H1 (cell line): ENCODE measurements around the gene CERS3. TPM values are rescaled to one million over a fixed set of nuclear protein-coding genes. Genes with fewer than 3 reads are reported as not detected.

Experiments
- CTCF ChIA-PET: fragments of 300-600 bp; sonication (Branson Sonifier 250); formaldehyde crosslinking; loops from one replicate; lab custom pipeline; 2021; ENCODE audit not compliant: partially characterized antibody; lab: Charles Lee
- POLR2A ChIA-PET: fragments of 300-600 bp; sonication (Branson Sonifier 250); formaldehyde crosslinking; loops from one replicate; lab custom pipeline; 2021; ENCODE audit warnings: inconsistent platforms; ENCODE audit not compliant: partially characterized antibody; lab: Charles Lee
- DNase-seq, 2 experiments: peaks; one replicate each; pipeline versions ENCODE4 v3.0.0 to v3.0.0-alpha.2; 2010 to 2022; ENCODE audit warnings: low spot score in 2 of 2, low read depth in 1 of 2, mixed read lengths in 1 of 2
- FAIRE-seq: peaks from 2 replicates; lab custom pipeline; 2011; peaks lifted over from hg19 to GRCh38; lab: Jason Lieb, UNC
- H2AFZ ChIP-seq: 2 replicates; pipeline ENCODE4 v1.8.1; 2012; ENCODE audit warnings: low read length, inconsistent platforms
- H2AK5ac ChIP-seq: 2 replicates; pipeline ENCODE4 v1.6.1; 2013; ENCODE audit warnings: low read depth, low read length
- H2BK120ac ChIP-seq: replicated peaks from 2 replicates; pipeline ENCODE3; 2013; ENCODE audit warnings: low read depth, low read length, inconsistent platforms
- H2BK12ac ChIP-seq: 2 replicates; pipeline ENCODE4 v1.6.1; 2013; ENCODE audit warnings: low read depth, low read length
- H2BK15ac ChIP-seq: 2 replicates; pipeline ENCODE4 v1.6.1; 2013; ENCODE audit warnings: low read length
- H2BK20ac ChIP-seq: 2 replicates; pipeline ENCODE4 v1.6.1; 2013; ENCODE audit warnings: low read length
- H2BK5ac ChIP-seq: 2 replicates; pipeline ENCODE4 v1.6.1; 2013; ENCODE audit warnings: low read depth, low read length
- H3K14ac ChIP-seq: 2 replicates; pipeline ENCODE4 v1.6.1; 2013; ENCODE audit warnings: inconsistent platforms; ENCODE audit not compliant: insufficient read length
- H3K18ac ChIP-seq: 2 replicates; pipeline ENCODE4 v1.6.1; 2013; ENCODE audit warnings: low read length; ENCODE audit errors: extremely low read depth
- H3K23ac ChIP-seq: 2 replicates; pipeline ENCODE4 v1.6.1; 2013; ENCODE audit warnings: inconsistent platforms; ENCODE audit not compliant: insufficient read length
- H3K23me2 ChIP-seq: 2 replicates; pipeline ENCODE4 v1.6.1; 2013; ENCODE audit warnings: low read depth, low read length
- H3K27ac ChIP-seq: 2 replicates; pipeline ENCODE4 v1.6.1; 2011; ENCODE audit warnings: low read depth, low read length, inconsistent platforms
- H3K27me3 ChIP-seq, 4 experiments: replicated peaks in 1 of 4; 1 replicate in 1 of 4; 2 replicates in 3 of 4; pipeline versions ENCODE4 v1.6.1 to v1.8.1; 2011 to 2013; ENCODE audit warnings: low read length in 3 of 4, mild to moderate bottlenecking in 3 of 4, inconsistent platforms in 2 of 4, mixed read lengths in 2 of 4, moderate library complexity in 1 of 4; ENCODE audit not compliant: control insufficient read depth in 3 of 4, insufficient read depth in 3 of 4; ENCODE audit errors: extremely low read depth in 1 of 4
- H3K36me3 ChIP-seq, 4 experiments: 2 replicates each; pipeline versions ENCODE4 v1.6.1 to v1.8.1; 2011 to 2013; ENCODE audit warnings: mild to moderate bottlenecking in 4 of 4, low read length in 3 of 4, moderate library complexity in 2 of 4, control low read depth in 1 of 4, inconsistent platforms in 1 of 4; ENCODE audit not compliant: insufficient read depth in 4 of 4, control insufficient read depth in 2 of 4
- H3K4ac ChIP-seq: replicated peaks from 2 replicates; pipeline ENCODE3; 2013; ENCODE audit warnings: low read length, low read depth, mixed read lengths, inconsistent platforms; ENCODE audit not compliant: insufficient read length
- H3K4me1 ChIP-seq, 4 experiments: replicated peaks in 1 of 4; 1 replicate in 1 of 4; 2 replicates in 3 of 4; pipeline versions ENCODE4 v1.6.1 to v1.8.1; 2011 to 2013; ENCODE audit warnings: low read length in 3 of 4, inconsistent platforms in 2 of 4, mixed read lengths in 1 of 4; ENCODE audit not compliant: insufficient read depth in 4 of 4, control insufficient read depth in 3 of 4
- H3K4me2 ChIP-seq, 2 experiments: 2 replicates each; pipeline versions ENCODE4 v1.6.1 to v1.8.1; 2011 to 2013; ENCODE audit warnings: low read depth in 2 of 2, low read length in 2 of 2, control low read depth in 1 of 2, inconsistent platforms in 1 of 2, mild to moderate bottlenecking in 1 of 2; ENCODE audit not compliant: insufficient read depth in 1 of 2
- H3K4me3 ChIP-seq, 4 experiments: fragments of 200-600, 300-600 bp in 1 of 4; sonication (generic), shearing (Covaris generic), sonication (Bioruptor Twin) in 1 of 4; 2 replicates each; pipeline versions ENCODE4 v1.5.1 to v1.8.1; 2011 to 2016; ENCODE audit warnings: low read length in 4 of 4, low read depth in 3 of 4, control low read depth in 2 of 4, inconsistent platforms in 2 of 4, mild to moderate bottlenecking in 2 of 4, mixed read lengths in 1 of 4, moderate library complexity in 1 of 4; ENCODE audit not compliant: insufficient read depth in 2 of 4; ENCODE audit errors: extremely low read depth in 1 of 4
- H3K56ac ChIP-seq: replicated peaks from 2 replicates; pipeline ENCODE3; 2013; ENCODE audit warnings: low read depth, mild to moderate bottlenecking, mixed read lengths, low read length, inconsistent platforms; ENCODE audit not compliant: insufficient read length
- H3K79me1 ChIP-seq: 2 replicates; pipeline ENCODE4 v1.6.1; 2013; ENCODE audit warnings: low read depth, low read length, control low read depth
- H3K79me2 ChIP-seq, 2 experiments: 2 replicates each; pipeline versions ENCODE4 v1.6.1 to v1.8.1; 2012 to 2013; ENCODE audit warnings: low read length in 2 of 2, mild to moderate bottlenecking in 2 of 2, inconsistent platforms in 1 of 2; ENCODE audit not compliant: insufficient read depth in 2 of 2, control insufficient read depth in 1 of 2
- H3K9ac ChIP-seq, 4 experiments: replicated peaks in 1 of 4; 1 replicate in 1 of 4; 2 replicates in 3 of 4; pipeline versions ENCODE4 v1.6.1 to v1.8.1; 2011 to 2013; ENCODE audit warnings: low read depth in 3 of 4, low read length in 3 of 4, control low read depth in 2 of 4, mild to moderate bottlenecking in 2 of 4, moderate library complexity in 2 of 4, inconsistent platforms in 1 of 4; ENCODE audit errors: extremely low read depth in 1 of 4
- H3K9me3 ChIP-seq, 2 experiments: 2 replicates each; pipeline versions ENCODE4 v1.6.1 to v1.8.1; 2012 to 2013; ENCODE audit warnings: mild to moderate bottlenecking in 2 of 2, moderate library complexity in 2 of 2, control low read depth in 1 of 2, inconsistent platforms in 1 of 2, low read depth in 1 of 2, low read length in 1 of 2, mixed read lengths in 1 of 2; ENCODE audit not compliant: insufficient read depth in 2 of 2
- H4K20me1 ChIP-seq, 2 experiments: replicated peaks in 1 of 2; 2 replicates each; pipeline versions ENCODE3 to v1.8.1; 2011 to 2013; ENCODE audit warnings: inconsistent platforms in 2 of 2, low read length in 2 of 2, mild to moderate bottlenecking in 1 of 2; ENCODE audit not compliant: insufficient read depth in 2 of 2, control insufficient read depth in 1 of 2
- H4K5ac ChIP-seq: 2 replicates; pipeline ENCODE4 v1.6.1; 2013; ENCODE audit warnings: low read length, low read depth, mixed read lengths, inconsistent platforms; ENCODE audit not compliant: insufficient read length
- H4K8ac ChIP-seq: 2 replicates; pipeline ENCODE4 v1.8.0; 2013; ENCODE audit warnings: mild to moderate bottlenecking, moderate library complexity, low read length, inconsistent platforms; ENCODE audit not compliant: insufficient read depth; ENCODE audit errors: extremely low read depth
- H4K91ac ChIP-seq: replicated peaks from 2 replicates; pipeline ENCODE3; 2013; ENCODE audit warnings: low read length, mixed read lengths, inconsistent platforms; ENCODE audit not compliant: insufficient read length
- NRF1 ChIP-seq: IDR thresholded peaks from 2 replicates; pipeline ENCODE4 v1.6.1; 2011; ENCODE audit warnings: mild to moderate bottlenecking, low read depth, low read length, improper control_type of control experiment
- TEAD4 ChIP-seq: IDR thresholded peaks from 2 replicates; pipeline ENCODE4 v1.6.1; 2012; ENCODE audit warnings: low read depth, low read length, inconsistent platforms, mixed read lengths
- WGBS, 2 experiments: shearing (Covaris generic) in 1 of 2; methylation state at CpG; one replicate each; pipeline versions ENCODE4 v1.1.6 to v1.1.7; 2013 to 2015; ENCODE audit warnings: low lambda C conversion rate in 2 of 2, mixed read lengths in 2 of 2, inconsistent platforms in 1 of 2, low coverage in 1 of 2, missing lambda C conversion rate in 1 of 2; ENCODE audit not compliant: insufficient replicate concordance in 2 of 2, insufficient coverage in 1 of 2, insufficient read length in 1 of 2; ENCODE audit errors: extremely low coverage in 1 of 2, missing lambda C conversion rate in 1 of 2; 5-methylcytosine and 5-hydroxymethylcytosine counted together
- polyA plus RNA-seq, 7 experiments: library from polyadenylated mRNA; depleted of rRNA in 3 of 7; stranded (reverse) in 5 of 7; unstranded in 2 of 7; fragments of >200 nt in 5 of 7; fragments of 200-250 nt in 2 of 7; gene quantifications; 1 replicate in 5 of 7; 2 replicates in 1 of 7; 4 replicates in 1 of 7; pipeline versions ENCODE4 v1.2.1 to v1.2.3, GENCODE V29; 2011 to 2013; ENCODE audit warnings: missing spikeins in 2 of 7, mixed read lengths in 2 of 7
- total RNA-seq: library from RNA; stranded (reverse); fragmentation: NEBNext Ultra II Directional; extraction: Animal tissue kit (Norgen Biotek cat#: 25700); gene quantifications from 2 replicates; pipeline ENCODE4 v1.2.1, GENCODE V29; 2021
- TF ChIP-seq, protein P1 (sequence below), 3 experiments: IDR thresholded peaks; 1 replicate in 2 of 3; 2 replicates in 1 of 3; pipeline versions ENCODE4 v1.5.1 to v1.6.1; 2011; ENCODE audit warnings: low read length in 3 of 3, mild to moderate bottlenecking in 3 of 3, inconsistent platforms in 2 of 3, low read depth in 1 of 3, moderate library complexity in 1 of 3; ENCODE audit not compliant: insufficient read depth in 1 of 3; ENCODE audit errors: control extremely low read depth in 1 of 3

CERS3 gene
- total and polyA plus RNA-seq, 2 of the 8 experiments (the other 6 are each of a cell fraction or from before 2014, with no cell fraction given): 0.62 TPM; not detected in 1

DNA sequence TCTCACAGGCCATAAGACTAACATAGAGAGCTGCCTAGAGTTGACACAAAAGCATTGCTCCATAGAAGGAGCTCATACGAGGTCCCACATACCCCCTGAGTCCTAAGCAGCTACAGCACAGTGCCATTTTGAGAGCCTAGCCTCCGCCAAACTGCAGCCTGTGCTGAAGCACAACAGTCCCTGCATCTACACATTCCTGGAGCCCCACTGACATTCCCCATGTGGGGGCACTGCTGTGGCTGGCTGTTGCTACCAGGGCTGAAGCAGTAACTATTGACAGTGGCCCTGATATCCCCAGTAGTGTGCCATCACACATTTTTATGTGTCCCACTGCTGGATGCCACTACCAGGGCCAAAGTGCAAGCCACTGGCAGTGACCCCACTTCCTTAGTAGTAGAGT lies 80.3 kb downstream of the CERS3 start:
- Histone ChIP-seq H3K9ac (no peak overlapping the region), H3K4me1 (no peaks in the 10 kb centered on the region), H3K79me1 (no peaks in the 10 kb centered on the region), H2BK20ac (no peak overlapping the region), H3K4me3 (no peak overlapping the region), H3K56ac (no peak overlapping the region), H4K20me1 (no peaks in the 10 kb centered on the region), H4K91ac (no peak overlapping the region), H3K27me3 (no peaks in the 10 kb centered on the region), H2BK12ac (no peak overlapping the region), H3K9me3 (peaks cover 20 to 29% of the 10 kb centered on the region in 2 experiments), H4K8ac (no peak overlapping the region), H4K5ac (no peak overlapping the region), H2BK120ac (no peak overlapping the region), H3K79me2 (no peaks in the 10 kb centered on the region), H3K4me2 (no peak overlapping the region), H3K14ac (no peak overlapping the region), H3K4ac (no peak overlapping the region), H2AFZ (no peak overlapping the region), H3K27ac (no peak overlapping the region), H2AK5ac (no peak overlapping the region), H3K23ac (no peak overlapping the region), H3K36me3 (no peaks in the 10 kb centered on the region), H3K23me2 (no peaks in the 10 kb centered on the region), H3K18ac (no peak overlapping the region), H2BK15ac (no peak overlapping the region), H2BK5ac (no peak overlapping the region)
- POLR2A ChIA-PET: interaction anchor here (1.0 kb wide), 1 partner anchor 76 kb away, joined by 3 read pairs; no protein-coding TSS in a partner anchor
- TF ChIP-seq, protein P1, sequence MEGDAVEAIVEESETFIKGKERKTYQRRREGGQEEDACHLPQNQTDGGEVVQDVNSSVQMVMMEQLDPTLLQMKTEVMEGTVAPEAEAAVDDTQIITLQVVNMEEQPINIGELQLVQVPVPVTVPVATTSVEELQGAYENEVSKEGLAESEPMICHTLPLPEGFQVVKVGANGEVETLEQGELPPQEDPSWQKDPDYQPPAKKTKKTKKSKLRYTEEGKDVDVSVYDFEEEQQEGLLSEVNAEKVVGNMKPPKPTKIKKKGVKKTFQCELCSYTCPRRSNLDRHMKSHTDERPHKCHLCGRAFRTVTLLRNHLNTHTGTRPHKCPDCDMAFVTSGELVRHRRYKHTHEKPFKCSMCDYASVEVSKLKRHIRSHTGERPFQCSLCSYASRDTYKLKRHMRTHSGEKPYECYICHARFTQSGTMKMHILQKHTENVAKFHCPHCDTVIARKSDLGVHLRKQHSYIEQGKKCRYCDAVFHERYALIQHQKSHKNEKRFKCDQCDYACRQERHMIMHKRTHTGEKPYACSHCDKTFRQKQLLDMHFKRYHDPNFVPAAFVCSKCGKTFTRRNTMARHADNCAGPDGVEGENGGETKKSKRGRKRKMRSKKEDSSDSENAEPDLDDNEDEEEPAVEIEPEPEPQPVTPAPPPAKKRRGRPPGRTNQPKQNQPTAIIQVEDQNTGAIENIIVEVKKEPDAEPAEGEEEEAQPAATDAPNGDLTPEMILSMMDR (IDR thresholded peaks at IDR 0.05; ENCODE audit: control extremely low read depth in 1 of 3, insufficient read depth in 1 of 3, low read depth in 1 of 3, low read length in 3 of 3): peak in 1 of 3 experiments; percentile 5; a peak in 1 of 4 replicates
- TF ChIP-seq NRF1: no peak
- TF ChIP-seq TEAD4: 0 out of 2 replicates have a peak, but pooled peaks have one; percentile 23
- CTCF ChIA-PET: interaction anchor here (1.4 kb wide), 1 partner anchor 23 kb away, joined by 3 read pairs; no protein-coding TSS in a partner anchor
- FAIRE-seq (no peak), DNase-seq (no peak)
- 90% methylated on average over 2 of the region's 2 CpGs; no CpG with 5 or more reads in 1 of the 2 experiments for WGBS, 2 experiments
